H9 (cell line): ENCODE results near the gene CPXM2. TPM values are rescaled to one million over a fixed set of nuclear protein-coding genes. Genes with fewer than 3 reads are reported as not detected.

Experiments
- DNase-seq: peaks from one replicate; pipeline ENCODE4 v3.0.0-alpha.2; 2017
- H2AFZ ChIP-seq: one replicate; pipeline ENCODE4 v1.6.1; 2013; ENCODE audit warnings: mild to moderate bottlenecking, low read length, control low read depth, moderate library complexity
- H2AK5ac ChIP-seq: 2 replicates; pipeline ENCODE4 v1.6.1; 2013; ENCODE audit warnings: low read length, control low read depth, mixed read lengths; ENCODE audit not compliant: insufficient read length
- H2BK120ac ChIP-seq: one replicate; pipeline ENCODE4 v1.6.1; 2013; ENCODE audit warnings: low read depth, mild to moderate bottlenecking, low read length, control low read depth, inconsistent platforms; ENCODE audit not compliant: poor library complexity, severe bottlenecking
- H2BK12ac ChIP-seq: 2 replicates; pipeline ENCODE4 v1.6.1; 2013; ENCODE audit warnings: low read length, control low read depth, mixed read lengths, low read depth; ENCODE audit not compliant: insufficient read length
- H2BK15ac ChIP-seq: 2 replicates; pipeline ENCODE4 v1.6.1; 2013; ENCODE audit warnings: low read depth, low read length, control low read depth
- H2BK20ac ChIP-seq: one replicate; pipeline ENCODE4 v1.6.1; 2013; ENCODE audit warnings: low read depth, mild to moderate bottlenecking, low read length, control low read depth, inconsistent platforms; ENCODE audit not compliant: poor library complexity, severe bottlenecking
- H2BK5ac ChIP-seq: 2 replicates; pipeline ENCODE4 v1.6.1; 2013; ENCODE audit warnings: low read length, control low read depth, mixed read lengths; ENCODE audit not compliant: insufficient read length
- H3K14ac ChIP-seq: 2 replicates; pipeline ENCODE4 v1.6.1; 2013; ENCODE audit warnings: low read length, control low read depth; ENCODE audit not compliant: insufficient read depth
- H3K18ac ChIP-seq: 2 replicates; pipeline ENCODE4 v1.6.1; 2013; ENCODE audit warnings: low read depth, mild to moderate bottlenecking, mixed read lengths, low read length, control low read depth; ENCODE audit not compliant: insufficient read length
- H3K23ac ChIP-seq: 2 replicates; pipeline ENCODE4 v1.6.1; 2013; ENCODE audit warnings: low read length, control low read depth, mixed read lengths, low read depth; ENCODE audit not compliant: insufficient read length
- H3K23me2 ChIP-seq: 2 replicates; pipeline ENCODE4 v1.6.1; 2013; ENCODE audit warnings: low read depth, mild to moderate bottlenecking, mixed read lengths, low read length, control low read depth; ENCODE audit not compliant: insufficient read length, poor library complexity, severe bottlenecking
- H3K27ac ChIP-seq: 2 replicates; pipeline ENCODE4 v1.5.1; 2013; ENCODE audit warnings: low read length, control low read depth, mixed read lengths, low read depth; ENCODE audit not compliant: insufficient read length
- H3K27me3 ChIP-seq: 2 replicates; pipeline ENCODE4 v1.6.1; 2013; ENCODE audit warnings: low read length, control low read depth, inconsistent platforms; ENCODE audit not compliant: insufficient read depth
- H3K4ac ChIP-seq: 2 replicates; pipeline ENCODE4 v1.6.1; 2013; ENCODE audit warnings: low read depth, mild to moderate bottlenecking, control low read depth, inconsistent platforms, low read length, moderate library complexity
- H3K4me1 ChIP-seq: 2 replicates; pipeline ENCODE4 v1.6.1; 2013; ENCODE audit warnings: low read length, control low read depth, inconsistent platforms; ENCODE audit not compliant: insufficient read depth
- H3K4me2 ChIP-seq: 2 replicates; pipeline ENCODE4 v1.6.1; 2013; ENCODE audit warnings: low read length, control low read depth, mixed read lengths; ENCODE audit not compliant: insufficient read length, insufficient read depth
- H3K56ac ChIP-seq: 2 replicates; pipeline ENCODE4 v1.6.1; 2013; ENCODE audit warnings: low read depth, mild to moderate bottlenecking, mixed read lengths, low read length, control low read depth; ENCODE audit not compliant: insufficient read length
- H3K79me1 ChIP-seq: 2 replicates; pipeline ENCODE4 v1.6.1; 2013; ENCODE audit warnings: low read depth, mild to moderate bottlenecking, moderate library complexity, low read length, control low read depth, inconsistent platforms; ENCODE audit not compliant: insufficient read depth, poor library complexity, severe bottlenecking
- H3K79me2 ChIP-seq: 2 replicates; pipeline ENCODE4 v1.6.1; 2013; ENCODE audit warnings: low read length, control low read depth, inconsistent platforms; ENCODE audit not compliant: insufficient read depth
- H3K9ac ChIP-seq: 2 replicates; pipeline ENCODE4 v1.6.1; 2013; ENCODE audit warnings: low read length, control low read depth, mixed read lengths; ENCODE audit not compliant: insufficient read length; ENCODE audit errors: extremely low read depth
- H3K9me3 ChIP-seq: one replicate; pipeline ENCODE4 v1.6.1; 2013; ENCODE audit warnings: low read depth, low read length, inconsistent platforms; ENCODE audit not compliant: control insufficient read depth
- H3T11ph ChIP-seq: one replicate; pipeline ENCODE4 v1.6.1; 2013; ENCODE audit warnings: mild to moderate bottlenecking, low read length, control low read depth, inconsistent platforms
- H4K20me1 ChIP-seq: one replicate; pipeline ENCODE4 v1.6.1; 2013; ENCODE audit not compliant: control insufficient read depth, insufficient read length, insufficient read depth
- H4K5ac ChIP-seq: 2 replicates; pipeline ENCODE4 v1.6.1; 2013; ENCODE audit warnings: low read depth, mild to moderate bottlenecking, mixed read lengths, low read length, control low read depth; ENCODE audit not compliant: insufficient read length
- H4K8ac ChIP-seq: replicated peaks from 2 replicates; pipeline ENCODE4 v1.6.1; 2013; ENCODE audit warnings: low read length, control low read depth, mixed read lengths, low read depth; ENCODE audit not compliant: insufficient read length
- H4K91ac ChIP-seq: 2 replicates; pipeline ENCODE4 v1.6.1; 2013; ENCODE audit warnings: low read depth, mild to moderate bottlenecking, moderate library complexity, mixed read lengths, low read length, control low read depth; ENCODE audit not compliant: insufficient read length
- H3K27ac Mint-ChIP-seq, 3 experiments: 2 replicates in 2 of 3; 3 replicates in 1 of 3; pipeline ENCODE4 v1.8.0; 2020 to 2021; ENCODE audit warnings: mixed read lengths in 3 of 3, mild to moderate bottlenecking in 1 of 3, moderate library complexity in 1 of 3
- H3K27me3 Mint-ChIP-seq: 2 replicates; pipeline ENCODE4 v1.8.0; 2021; ENCODE audit warnings: low read depth, mild to moderate bottlenecking, moderate library complexity, mixed read lengths
- H3K36me3 Mint-ChIP-seq, 3 experiments: 2 replicates in 2 of 3; 3 replicates in 1 of 3; pipeline ENCODE4 v1.8.0; 2020 to 2021; ENCODE audit warnings: low read depth in 3 of 3, mixed read lengths in 3 of 3; ENCODE audit not compliant: insufficient read depth in 1 of 3
- H3K4me1 Mint-ChIP-seq, 2 experiments: 2 replicates each; pipeline ENCODE4 v1.8.0; 2020; ENCODE audit warnings: mixed read lengths in 2 of 2
- H3K4me3 Mint-ChIP-seq, 2 experiments: 2 replicates in 1 of 2; 3 replicates in 1 of 2; pipeline ENCODE4 v1.8.0; 2020 to 2021; ENCODE audit warnings: mild to moderate bottlenecking in 2 of 2, mixed read lengths in 2 of 2, moderate library complexity in 1 of 2
- H3K9me3 Mint-ChIP-seq, 2 experiments: 2 replicates in 1 of 2; 3 replicates in 1 of 2; pipeline ENCODE4 v1.8.0; 2020; ENCODE audit warnings: mild to moderate bottlenecking in 2 of 2, mixed read lengths in 2 of 2, moderate library complexity in 1 of 2
- CTCF ChIP-seq: fragments of 200-600 bp; sonication (generic); conservative IDR thresholded peaks from 3 replicates; pipeline ENCODE4 v1.8.0; 2021; ENCODE audit warnings: antibody characterized with exemption, mild to moderate bottlenecking
- WGBS: extraction: QIAGEN DNeasy Blood & Tissue Kit; methylation state at CpG from one replicate; pipeline ENCODE4 v1.1.7; 2013; ENCODE audit warnings: missing lambda C conversion rate, low lambda C conversion rate, mixed read lengths; ENCODE audit not compliant: insufficient read length; ENCODE audit errors: extremely low coverage; 5-methylcytosine and 5-hydroxymethylcytosine counted together
- total RNA-seq: library from RNA; stranded (reverse); gene quantifications from 2 replicates; pipeline ENCODE4 v1.2.1, GENCODE V29; 2021

Gene CPXM2
- total RNA-seq, 1 experiment from 2014 or later, result 1.7 TPM

- Histone ChIP-seq H3K79me2 (no peaks in the 10 kb centered on the region), H4K91ac (no peak overlapping the region), H3K27ac (no peak overlapping the region), H3K56ac (no peak overlapping the region), H3K27me3 (no peaks in the 10 kb centered on the region), H4K8ac (no peak overlapping the region), H3K4ac (no peak overlapping the region), H3K4me2 (no peak overlapping the region), H2BK20ac (no peak overlapping the region), H3K14ac (no peak overlapping the region), H2BK15ac (no peak overlapping the region), H3T11ph (no peak overlapping the region), H2AK5ac (no peak overlapping the region), H2BK12ac (no peak overlapping the region), H3K9ac (no peak overlapping the region), H4K20me1 (no peaks in the 10 kb centered on the region), H2BK5ac (no peak overlapping the region), H3K23ac (no peak overlapping the region), H4K5ac (no peak overlapping the region), H3K9me3 (no peaks in the 10 kb centered on the region), H3K79me1 (no peaks in the 10 kb centered on the region), H2AFZ (no peak overlapping the region), H3K18ac (no peak overlapping the region), H2BK120ac (no peak overlapping the region), H3K4me1 (no peaks in the 10 kb centered on the region), H3K23me2 (no peaks in the 10 kb centered on the region)
- DNase-seq, result no peak
- no CpG with 5 or more reads among the region's 2 CpGs for WGBS
- H3K27me3 Mint-ChIP-seq, result peaks cover 13% of the 10 kb centered on the region
- peaks cover 0 to 2% (median 0%) of the 10 kb centered on the region in 3 experiments; a peak in 1 of 7 replicates for H3K36me3 Mint-ChIP-seq
- H3K4me3 Mint-ChIP-seq, result no peak overlapping the region
- H3K27ac Mint-ChIP-seq, result no peak overlapping the region
- H3K4me1 Mint-ChIP-seq, result no peaks in the 10 kb centered on the region
- peaks cover 0 to 5% of the 10 kb centered on the region in 2 experiments; a peak in 2 of 5 replicates for H3K9me3 Mint-ChIP-seq
- no peak for TF ChIP-seq CTCF
Observed at GRCh38 chr10:123722351-123722750, 169.3 kb downstream of the CPXM2 start.
